GM21619 (cell line): ENCODE measurements around the gene PRR30.

Experiments
- ATAC-seq: cut with Tn5 transposase; IDR thresholded peaks from one replicate; pipeline ENCODE4 v1.9.1; 2021; ENCODE audit not compliant: unreplicated experiment

Gene PRR30

GRCh38 chr2:27155069-27155520, 15.9 kb upstream of the PRR30 start:
- no peak for ATAC-seq

GRCh38 chr2:27154488-27154887, 15.3 kb upstream of the PRR30 start:
- no peak for ATAC-seq

- no peak for ATAC-seq
Measured at GRCh38 chr2:27152796-27153464, 13.7 kb upstream of the PRR30 start.

- ATAC-seq, result no peak
Measured at GRCh38 chr2:27152102-27152795, 13.0 kb upstream of the PRR30 start.

GRCh38 chr2:27150639-27151230, 11.5 kb upstream of the PRR30 start:
- ATAC-seq, result no peak

- ATAC-seq, result no peak
Measured at GRCh38 chr2:27149570-27150405, 10.6 kb upstream of the PRR30 start.

GRCh38 chr2:27148801-27149439, 9.7 kb upstream of the PRR30 start, which contains the start of gene TCF23:
TSS of gene TCF23 (plus strand) at chr2:27149004. CDS start at chr2:27149134, 130 bp downstream.
- ATAC-seq, result no peak

GRCh38 chr2:27147935-27148334, 8.7 kb upstream of the PRR30 start:
- ATAC-seq, result no peak

GRCh38 chr2:27145682-27146081, 6.5 kb upstream of the PRR30 start:
- ATAC-seq, result no peak

GRCh38 chr2:27143285-27143684, 4.1 kb upstream of the PRR30 start:
- no peak for ATAC-seq

- no peak for ATAC-seq
Measured at GRCh38 chr2:27138111-27138510, 1.1 kb downstream of the PRR30 start.

GRCh38 chr2:27137322-27137935, 1.8 kb downstream of the PRR30 start:
- ATAC-seq, result no peak

GRCh38 chr2:27136751-27137150, 2.5 kb downstream of the PRR30 start:
- no peak for ATAC-seq

- no peak for ATAC-seq
Measured at GRCh38 chr2:27135478-27135955, 3.7 kb downstream of the PRR30 start.

GRCh38 chr2:27134781-27135477, 4.3 kb downstream of the PRR30 start:
- no peak for ATAC-seq

GRCh38 chr2:27133905-27134780, 5.1 kb downstream of the PRR30 start, which contains the start of gene PREB:
TSS of gene PREB (minus strand) at chr2:27134636. CDS start at chr2:27134421, 215 bp downstream.
- peak; percentile 79 for ATAC-seq

GRCh38 chr2:27133195-27133875, 5.9 kb downstream of the PRR30 start:
- no peak for ATAC-seq

- no peak for ATAC-seq
Measured at GRCh38 chr2:27131429-27131828, 7.8 kb downstream of the PRR30 start.
